Measurements from ENCODE around the gene PRM1. TPM values are rescaled to one million over a fixed set of nuclear protein-coding genes. Genes with fewer than 3 reads are reported as not detected.
A peak's percentile ranks its signal among the peaks of the same experiment; 100 is the strongest.

PRM1 gene
- polyA plus RNA-seq, 6 donors from 2014 or later = not detected

GRCh38 chr16:11270602-11271162 is 10.4 kb downstream of the PRM1 start:
- H3K4me3 Mint-ChIP-seq = no peak overlapping the region
- peaks cover 0 to 5% (median 2%) of the 10 kb centered on the region in 3 donors for H3K4me1 Mint-ChIP-seq
- DNase-seq (no peak), ATAC-seq (ENCODE audit: low read depth in 2 of 2) (no peak)
- peaks cover 0 to 4% (median 0%) of the 10 kb centered on the region in 7 donors for H3K9me3 Mint-ChIP-seq
- H3K36me3 Mint-ChIP-seq = no peaks in the 10 kb centered on the region
- no peaks in the 10 kb centered on the region for H3K27me3 Mint-ChIP-seq
- H3K27ac Mint-ChIP-seq = peak overlapping the region in 1 of 6 donors; percentile 3

GRCh38 chr16:11268921-11269375 is 12.2 kb downstream of the PRM1 start, which contains the start of gene TNP2:
TNP2 (minus strand) TSS chr16:11269325; CDS start chr16:11269262, 63 bp downstream.
- no peak for ATAC-seq (ENCODE audit: low read depth in 2 of 2)
- no peak for DNase-seq
- Mint-ChIP-seq H3K36me3 (no peaks in the 10 kb centered on the region), H3K27ac (peak within 1 kb of the TSS in 2 of 6 donors; percentile 16 to 17), H3K4me3 (no peak within 1 kb of the TSS), H3K27me3 (no peaks in the 10 kb centered on the region), H3K4me1 (peaks cover 4 to 14% (median 12%) of the 10 kb centered on the region in 3 donors), H3K9me3 (peaks cover 0 to 4% (median 0%) of the 10 kb centered on the region in 7 donors)

- H3K27ac Mint-ChIP-seq = no peak overlapping the region
- H3K4me1 Mint-ChIP-seq = peaks cover 11 to 22% (median 21%) of the 10 kb centered on the region in 3 donors
- H3K27me3 Mint-ChIP-seq = no peaks in the 10 kb centered on the region
- no peak overlapping the region for H3K4me3 Mint-ChIP-seq
- DNase-seq (no peak), ATAC-seq (ENCODE audit: low read depth in 2 of 2) (no peak)
- peaks cover 0 to 4% (median 0%) of the 10 kb centered on the region in 7 donors for H3K9me3 Mint-ChIP-seq
- no peaks in the 10 kb centered on the region for H3K36me3 Mint-ChIP-seq
Measured at GRCh38 chr16:11265124-11265523, 16.0 kb downstream of the PRM1 start.

- Mint-ChIP-seq H3K36me3 (no peaks in the 10 kb centered on the region), H3K4me1 (peaks cover 14 to 30% (median 19%) of the 10 kb centered on the region in 3 donors), H3K27me3 (no peaks in the 10 kb centered on the region), H3K9me3 (peaks cover 0 to 4% (median 0%) of the 10 kb centered on the region in 7 donors), H3K4me3 (peak overlapping the region in 1 of 8 donors; percentile 41), H3K27ac (peak overlapping the region in 3 of 6 donors; percentile 2 to 49 (median 34))
- ATAC-seq (ENCODE audit: low read depth in 2 of 2) (peak in 1 of 2 donors; percentile 51), DNase-seq (no peak)
Measured at GRCh38 chr16:11264155-11264832, 16.8 kb downstream of the PRM1 start.

GRCh38 chr16:11263737-11264136 is 17.4 kb downstream of the PRM1 start:
- ATAC-seq (ENCODE audit: low read depth in 2 of 2) (peak; percentile 34 to 57), DNase-seq (no peak)
- Mint-ChIP-seq H3K27me3 (no peaks in the 10 kb centered on the region), H3K27ac (peak overlapping the region in 2 of 6 donors; percentile 4 to 49), H3K36me3 (no peaks in the 10 kb centered on the region), H3K4me1 (peaks cover 19 to 35% (median 20%) of the 10 kb centered on the region in 3 donors), H3K4me3 (peak overlapping the region in 1 of 8 donors; percentile 10), H3K9me3 (peaks cover 0 to 4% (median 0%) of the 10 kb centered on the region in 7 donors)

GRCh38 chr16:11262915-11263314 is 18.2 kb downstream of the PRM1 start:
- H3K4me3 Mint-ChIP-seq = no peak overlapping the region
- no peaks in the 10 kb centered on the region for H3K36me3 Mint-ChIP-seq
- H3K27me3 Mint-ChIP-seq = no peaks in the 10 kb centered on the region
- peaks cover 23 to 43% (median 27%) of the 10 kb centered on the region in 3 donors for H3K4me1 Mint-ChIP-seq
- H3K9me3 Mint-ChIP-seq = peaks cover 0 to 1% (median 0%) of the 10 kb centered on the region in 7 donors
- no peak for DNase-seq
- H3K27ac Mint-ChIP-seq = no peak overlapping the region
- no peak for ATAC-seq (ENCODE audit: low read depth in 2 of 2)

GRCh38 chr16:11260596-11260966 is 20.5 kb downstream of the PRM1 start:
- Mint-ChIP-seq H3K36me3 (no peaks in the 10 kb centered on the region), H3K4me3 (peak overlapping the region in 1 of 8 donors; percentile 0), H3K9me3 (peaks cover 0 to 1% (median 0%) of the 10 kb centered on the region in 7 donors), H3K27me3 (no peaks in the 10 kb centered on the region), H3K27ac (no peak overlapping the region), H3K4me1 (peaks cover 35 to 58% (median 37%) of the 10 kb centered on the region in 3 donors)
- ATAC-seq (ENCODE audit: low read depth in 2 of 2) (no peak), DNase-seq (no peak)

GRCh38 chr16:11259655-11260595 is 21.2 kb downstream of the PRM1 start:
- H3K9me3 Mint-ChIP-seq = peaks cover 0 to 1% (median 0%) of the 10 kb centered on the region in 7 donors
- ATAC-seq (ENCODE audit: low read depth in 2 of 2) = no peak
- peaks cover 35 to 55% (median 37%) of the 10 kb centered on the region in 3 donors for H3K4me1 Mint-ChIP-seq
- no peak for DNase-seq
- no peaks in the 10 kb centered on the region for H3K36me3 Mint-ChIP-seq
- no peaks in the 10 kb centered on the region for H3K27me3 Mint-ChIP-seq
- H3K27ac Mint-ChIP-seq = peak overlapping the region in 3 of 6 donors; percentile 5 to 78 (median 76)
- H3K4me3 Mint-ChIP-seq = peak overlapping the region in 4 of 8 donors; percentile 0 to 80 (median 66)

GRCh38 chr16:11258553-11259492 is 22.3 kb downstream of the PRM1 start:
- Mint-ChIP-seq H3K4me3 (peak overlapping the region; percentile 40 to 99 (median 73)), H3K4me1 (peaks cover 32 to 48% (median 33%) of the 10 kb centered on the region in 3 donors), H3K36me3 (peaks cover 1 to 3% of the 10 kb centered on the region in 2 donors), H3K27me3 (no peaks in the 10 kb centered on the region), H3K27ac (peak overlapping the region in 3 of 6 donors; percentile 5 to 54 (median 36)), H3K9me3 (peaks cover 0 to 1% (median 0%) of the 10 kb centered on the region in 7 donors)
- peak; percentile 5 to 15 for ATAC-seq (ENCODE audit: low read depth in 2 of 2)
- DNase-seq = peak; percentile 49

GRCh38 chr16:11257131-11257938 is 23.8 kb downstream of the PRM1 start:
- DNase-seq (no peak), ATAC-seq (ENCODE audit: low read depth in 2 of 2) (no peak)
- H3K27me3 Mint-ChIP-seq = no peaks in the 10 kb centered on the region
- H3K4me1 Mint-ChIP-seq = peaks cover 34 to 55% (median 41%) of the 10 kb centered on the region in 3 donors
- peak overlapping the region; percentile 81 to 98 (median 96) for H3K27ac Mint-ChIP-seq
- peaks cover 0 to 1% (median 0%) of the 10 kb centered on the region in 7 donors for H3K9me3 Mint-ChIP-seq
- peak overlapping the region; percentile 94 to 99 (median 98) for H3K4me3 Mint-ChIP-seq
- H3K36me3 Mint-ChIP-seq = peaks cover 6 to 13% of the 10 kb centered on the region in 2 donors

GRCh38 chr16:11256661-11257130 is 24.4 kb downstream of the PRM1 start:
- H3K36me3 Mint-ChIP-seq = peaks cover 6 to 13% of the 10 kb centered on the region in 2 donors
- peaks cover 38 to 62% (median 48%) of the 10 kb centered on the region in 3 donors for H3K4me1 Mint-ChIP-seq
- H3K4me3 Mint-ChIP-seq = peak overlapping the region; percentile 94 to 99 (median 98)
- peak overlapping the region; percentile 97 to 99 (median 98) for H3K27ac Mint-ChIP-seq
- peaks cover 0 to 1% (median 0%) of the 10 kb centered on the region in 7 donors for H3K9me3 Mint-ChIP-seq
- DNase-seq = no peak
- ATAC-seq (ENCODE audit: low read depth in 2 of 2) = no peak
- no peaks in the 10 kb centered on the region for H3K27me3 Mint-ChIP-seq

Measured in naive B cell (primary cell).